Glomerular endothelial cell (primary cell): ENCODE data around the gene KCND2. TPM values are rescaled to one million over a fixed set of nuclear protein-coding genes. Genes with fewer than 3 reads are reported as not detected.

ENCODE experiments used
- DNase-seq: peaks from one replicate; pipeline ENCODE4 v3.0.0-alpha.2; 2011; ENCODE audit warnings: low read depth, low spot score; ENCODE audit errors: extremely low read depth
- total RNA-seq: library from RNA; depleted of rRNA; stranded (reverse); fragments of >200 nt; gene quantifications from 2 replicates; pipeline ENCODE4 v1.2.3, GENCODE V29; 2015

KCND2 gene
- total RNA-seq, 1 donor from 2014 or later: 1.3 TPM

GRCh38 chr7:120405652-120406051, 132.7 kb downstream of the KCND2 start:
- no peak for DNase-seq

GRCh38 chr7:120407010-120407409, 134.0 kb downstream of the KCND2 start:
- peak; percentile 14 for DNase-seq

DNA sequence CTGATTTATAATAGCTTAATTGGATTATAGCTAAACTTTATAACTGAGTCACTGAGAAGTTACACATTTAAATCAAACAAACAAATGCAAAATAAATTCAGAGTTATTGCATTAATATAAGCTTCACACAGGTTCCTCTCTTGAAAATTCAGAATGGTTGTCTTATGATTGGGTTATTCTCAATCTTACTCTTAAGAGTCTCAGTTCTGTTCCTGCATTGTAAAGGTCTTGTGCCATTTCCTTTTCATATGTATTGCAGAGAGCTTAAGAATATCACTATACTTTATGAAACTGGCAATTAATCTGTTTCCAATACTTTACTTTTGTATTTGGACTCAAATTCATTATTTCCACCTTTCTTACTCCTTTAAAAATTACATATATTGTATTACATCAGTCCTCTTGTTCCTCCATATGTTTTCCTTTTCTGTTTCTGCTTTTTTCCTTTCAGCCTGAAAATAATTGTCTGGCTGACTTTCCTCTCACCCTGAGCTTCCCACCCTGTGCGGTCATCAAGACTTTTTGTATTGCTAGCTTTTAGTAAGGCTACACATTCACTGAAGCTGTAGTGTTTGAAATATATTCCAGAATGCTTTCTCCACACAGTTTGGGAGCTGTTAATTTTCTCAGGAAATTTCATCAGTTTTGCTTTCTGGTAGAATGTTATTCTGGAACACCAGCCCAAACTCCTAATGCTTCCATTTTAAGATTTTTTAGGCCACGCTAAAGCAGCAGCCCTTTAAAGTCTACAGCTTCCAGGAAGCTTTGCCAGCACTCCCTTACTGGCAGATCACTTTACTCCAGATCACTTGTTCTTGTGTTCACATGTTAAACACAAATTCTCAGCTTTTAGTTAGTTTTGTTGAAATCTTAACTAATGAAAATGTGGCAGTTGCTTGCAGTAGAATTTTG, 139.4 kb downstream of the KCND2 start:
- DNase-seq: no peak

- DNase-seq: no peak
Measured at GRCh38 chr7:120413164-120413563, 140.2 kb downstream of the KCND2 start.

DNA sequence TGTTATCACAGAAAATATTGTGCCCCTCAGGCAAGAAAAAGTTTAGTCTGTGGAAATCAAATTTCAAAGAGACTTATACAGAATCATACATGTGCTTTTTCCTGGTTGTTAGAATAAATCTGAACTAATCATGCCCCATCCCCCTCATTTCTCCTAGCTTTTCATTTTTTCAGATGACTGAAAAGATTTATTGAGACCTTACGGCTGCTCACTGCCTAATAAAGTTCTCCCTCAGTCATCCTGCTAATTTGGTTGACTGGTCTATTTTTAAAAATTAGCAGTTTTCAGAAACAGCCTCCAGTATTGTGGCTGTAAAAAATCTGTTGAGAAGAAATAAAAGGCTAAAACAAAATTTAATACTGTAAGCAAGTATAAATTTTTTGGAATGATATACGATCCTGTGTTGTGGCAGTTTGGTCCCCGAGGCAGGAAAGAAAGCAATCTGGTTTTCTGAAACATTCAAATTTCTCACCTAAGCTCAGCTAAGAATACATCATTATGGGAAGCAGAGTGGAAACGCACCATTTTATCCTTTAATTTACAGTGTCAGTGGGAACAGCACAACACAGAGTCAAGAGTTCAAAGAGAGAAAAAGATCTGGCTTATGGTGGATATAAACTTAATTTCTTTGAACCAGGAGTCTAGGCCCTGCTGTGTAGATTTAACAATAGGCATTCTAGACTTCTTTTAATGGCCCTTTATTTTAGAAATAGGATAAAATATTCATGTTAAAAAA, 144.4 kb downstream of the KCND2 start:
- DNase-seq: no peak

DNA sequence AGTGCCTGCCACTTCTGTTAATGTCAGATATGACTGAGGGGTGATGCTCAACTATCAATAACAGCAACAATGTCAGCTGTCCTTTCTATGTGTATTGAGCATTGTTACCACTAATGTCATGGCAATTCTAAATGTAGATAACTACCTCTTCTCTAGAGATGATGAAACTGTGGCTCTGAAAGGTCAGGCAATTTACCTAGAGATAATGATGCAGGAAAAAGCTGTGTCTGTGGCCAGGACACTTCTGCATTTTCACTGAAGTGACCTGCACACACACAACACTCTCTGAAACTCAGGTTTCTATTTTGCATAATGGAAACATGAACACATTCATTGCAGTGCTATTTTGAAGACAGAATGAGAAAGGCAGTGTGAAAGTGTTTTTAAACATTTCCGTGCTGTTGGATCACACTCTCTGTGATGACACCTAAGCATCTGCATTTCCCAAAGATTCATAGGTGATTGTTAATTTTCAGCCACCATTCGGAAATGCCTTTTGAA, 148.2 kb downstream of the KCND2 start:
- no peak for DNase-seq

GRCh38 chr7:120431016-120431415, 158.0 kb downstream of the KCND2 start:
- no peak for DNase-seq

DNA sequence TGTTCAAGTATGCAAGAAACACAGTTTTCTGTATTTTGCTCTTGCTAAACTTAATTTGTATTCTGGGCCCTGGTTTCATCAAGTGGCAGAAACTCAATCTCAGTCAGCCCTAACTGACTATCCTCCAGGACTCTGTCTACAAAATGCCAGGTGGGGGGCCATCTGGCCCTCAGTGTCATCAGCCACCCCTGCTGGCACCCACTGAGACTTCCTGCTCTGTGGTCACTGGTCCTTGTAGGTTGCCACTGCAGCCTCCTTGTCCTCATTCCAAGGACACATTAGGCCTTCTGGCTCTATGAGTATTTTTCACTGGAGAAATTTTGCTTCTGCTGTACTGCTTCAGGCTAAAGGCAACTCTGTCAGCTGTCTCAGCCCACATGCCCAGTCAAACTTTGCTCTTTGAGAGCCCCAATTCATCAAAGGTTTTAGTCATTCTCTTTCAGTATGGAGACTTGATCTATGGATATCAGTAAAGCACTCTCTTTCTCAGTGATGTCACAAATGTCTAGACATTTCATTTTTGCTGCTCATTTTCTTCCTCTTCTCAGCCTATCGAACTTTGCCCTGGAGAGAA, 163.6 kb downstream of the KCND2 start:
- DNase-seq: no peak

- no peak for DNase-seq
Measured at GRCh38 chr7:120441850-120442249, 168.9 kb downstream of the KCND2 start.

DNA sequence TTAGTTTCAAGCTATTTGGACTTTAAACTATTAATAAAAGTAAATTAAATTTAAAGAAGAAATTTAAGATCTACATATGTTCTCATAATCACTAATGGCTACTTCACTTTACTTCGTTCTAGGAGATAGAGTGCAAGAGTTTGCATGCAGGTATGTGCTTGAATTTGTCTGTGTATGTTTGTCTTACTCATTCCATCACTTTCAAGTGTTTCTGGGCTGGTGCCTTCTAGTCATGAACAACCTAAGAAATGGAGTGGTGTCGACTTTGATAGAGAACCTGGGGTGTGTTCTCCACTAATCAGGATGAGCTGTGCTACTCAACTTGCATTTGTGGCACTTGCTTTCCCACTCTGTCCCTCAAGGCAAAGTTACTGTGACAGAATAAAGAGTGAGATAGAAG, 169.9 kb downstream of the KCND2 start:
- DNase-seq: no peak

- no peak for DNase-seq
Measured at GRCh38 chr7:120444650-120445049, 171.7 kb downstream of the KCND2 start.

DNA sequence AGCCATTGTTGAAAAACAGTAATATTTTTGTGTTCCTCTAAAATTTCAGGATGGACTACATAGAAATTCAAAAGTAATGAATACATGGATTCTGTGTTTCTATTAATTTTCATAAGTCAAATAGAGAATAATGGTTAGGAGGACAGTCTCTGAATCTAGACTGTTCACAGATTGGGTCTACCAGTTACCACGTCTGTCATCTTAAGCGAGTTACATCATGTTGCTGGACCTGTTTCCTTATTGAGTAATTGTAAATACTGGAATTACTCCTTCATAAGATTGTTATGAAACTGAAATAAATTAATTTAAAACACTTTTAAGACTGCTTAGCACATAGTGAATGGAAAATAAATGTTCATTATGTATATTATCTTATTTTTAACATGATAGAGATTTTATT, 172.3 kb downstream of the KCND2 start:
- DNase-seq: no peak

DNA sequence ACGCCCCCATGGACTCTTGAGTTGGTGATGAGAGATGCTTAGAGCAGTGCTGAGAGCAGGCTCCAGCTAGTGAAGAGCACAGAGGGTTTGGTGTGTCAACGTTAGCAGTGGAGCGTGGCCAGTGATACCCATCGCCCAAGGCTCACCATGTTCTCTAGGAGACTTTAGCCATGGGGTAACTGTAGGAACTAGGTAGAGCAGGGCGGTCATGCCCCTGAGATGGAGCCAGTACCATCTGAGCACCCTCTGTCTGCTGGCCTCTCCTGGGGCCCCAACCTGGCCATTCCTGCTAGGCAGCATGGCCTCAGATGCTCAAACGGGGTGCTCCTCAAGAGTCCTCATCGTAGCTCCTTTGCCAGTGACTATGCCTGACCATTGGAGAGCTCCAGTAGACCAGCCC, 179.7 kb downstream of the KCND2 start:
- no peak for DNase-seq

DNA sequence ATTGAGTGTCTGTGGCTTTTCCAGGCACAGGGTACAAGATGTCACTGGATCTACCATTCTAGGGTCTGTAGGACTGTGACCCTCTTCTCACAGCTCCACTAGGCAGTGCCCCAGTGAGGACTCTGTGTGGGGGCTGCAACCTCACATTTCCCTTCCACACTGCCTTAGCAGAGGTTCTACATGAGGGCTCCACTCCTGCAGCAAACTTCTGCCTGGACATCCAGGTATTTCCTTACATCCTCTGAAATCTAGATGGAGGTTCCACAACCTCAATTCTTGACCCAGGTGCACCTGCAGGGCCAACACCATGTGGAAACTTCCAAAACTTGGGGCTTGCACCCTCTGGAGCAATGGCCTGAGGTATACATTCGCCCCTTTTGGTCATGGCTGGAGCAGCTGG, 183.7 kb downstream of the KCND2 start:
- no peak for DNase-seq

DNA sequence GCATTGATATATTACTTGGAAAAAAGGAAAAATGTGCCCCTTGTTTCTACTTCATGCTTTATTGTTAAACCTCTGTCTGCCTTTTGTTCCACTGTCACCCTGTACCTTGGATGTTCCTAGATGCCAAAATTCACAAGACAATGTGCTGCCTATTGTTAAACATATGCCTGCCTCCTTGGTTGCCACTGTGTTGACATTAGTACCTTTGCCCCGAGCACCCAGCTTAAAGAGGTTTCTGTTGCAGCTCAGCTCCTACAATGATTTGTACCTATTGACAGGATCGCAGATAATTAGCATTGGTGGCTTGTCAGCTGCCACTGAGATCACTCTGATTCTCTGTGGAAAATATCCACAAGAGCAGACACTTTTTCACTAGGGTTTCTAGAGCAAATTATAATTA, 188.0 kb downstream of the KCND2 start:
- no peak for DNase-seq

GRCh38 chr7:120462991-120463390, 190.0 kb downstream of the KCND2 start:
- DNase-seq: no peak

- DNase-seq: no peak
Measured at GRCh38 chr7:120464104-120464503, 191.1 kb downstream of the KCND2 start.

DNA sequence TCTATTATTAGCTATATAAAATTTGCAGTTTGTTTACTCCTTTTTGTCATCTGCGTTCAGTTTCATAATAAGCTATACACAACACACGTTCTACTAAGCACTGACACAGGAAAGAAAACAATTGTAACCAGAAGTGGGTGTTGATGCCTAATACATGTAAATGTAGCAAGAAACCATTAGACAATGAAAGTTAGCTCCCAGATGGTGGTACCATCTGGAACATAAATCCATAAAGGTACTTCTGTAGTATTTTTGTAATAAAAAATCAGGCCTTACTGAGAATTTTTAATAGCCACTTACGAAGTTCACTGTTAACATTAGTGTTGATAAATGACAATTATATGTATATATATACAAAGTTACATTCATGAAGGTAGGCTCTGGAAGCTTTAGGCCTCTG, 194.7 kb downstream of the KCND2 start:
- DNase-seq: no peak

DNA sequence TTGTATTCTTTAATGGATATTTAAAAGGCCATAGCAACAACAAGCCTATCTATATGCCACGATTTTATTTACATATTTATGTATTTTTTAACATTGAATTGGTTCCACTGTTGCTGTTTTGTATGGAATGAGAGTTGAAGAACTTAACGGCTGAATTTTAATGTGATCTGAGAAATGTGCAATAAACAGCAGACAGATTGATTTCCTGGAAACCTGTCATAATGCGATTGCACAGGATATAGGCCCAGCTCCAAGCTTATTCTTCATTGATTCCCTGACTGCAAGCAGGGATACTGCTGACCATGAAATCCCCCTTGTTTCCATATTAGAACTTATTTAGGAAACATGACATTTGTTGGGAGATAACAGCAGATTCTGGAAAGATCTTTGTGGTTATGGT, 195.6 kb downstream of the KCND2 start:
- no peak for DNase-seq

GRCh38 chr7:120472892-120473291, 199.9 kb downstream of the KCND2 start:
- no peak for DNase-seq

GRCh38 chr7:120473352-120473751, 200.4 kb downstream of the KCND2 start:
- DNase-seq: no peak

GRCh38 chr7:120475994-120476393, 203.0 kb downstream of the KCND2 start:
- DNase-seq: no peak
